Measurements from ENCODE around the gene TYSND1. TPM values are rescaled to one million over a fixed set of nuclear protein-coding genes. Genes with fewer than 3 reads are reported as not detected.

TYSND1 gene
- total and polyA plus RNA-seq, 2 of the 13 experiments (the other 11 are each of a cell fraction or from before 2014, with no cell fraction given), result 3.3 to 8.9 TPM

GRCh38 chr10:70109064-70109729 lies 37.3 kb downstream of the TYSND1 start (continued):
- TF ChIP-seq TBL1XR1 (IDR thresholded peaks at IDR 0.05; ENCODE audit: borderline replicate concordance, low read length, partially characterized antibody) (no peak), MIER2 (CRISPR knock-in tag; IDR thresholded peaks at IDR 0.05) (no peak), ZNF549 (CRISPR knock-in tag; IDR thresholded peaks at IDR 0.05) (0 out of 2 replicates have a peak, but pooled peaks have one; percentile 49), NONO (IDR thresholded peaks at IDR 0.05) (no peak), NONO (CRISPR knock-in tag; conservative IDR thresholded peaks at IDR 0.05) (no peak), AFF4 (CRISPR knock-in tag; IDR thresholded peaks at IDR 0.05) (no peak), ZNF224 (CRISPR knock-in tag; IDR thresholded peaks at IDR 0.05) (no peak), ZBTB21 (CRISPR knock-in tag; IDR thresholded peaks at IDR 0.05) (no peak), PRPF4 (IDR thresholded peaks at IDR 0.05; ENCODE audit: low read depth, low read length, poor library complexity, severe bottlenecking) (no peak), ZNF569 (CRISPR knock-in tag; IDR thresholded peaks at IDR 0.05; ENCODE audit: borderline replicate concordance) (no peak), ZNF768 (CRISPR knock-in tag; IDR thresholded peaks at IDR 0.05) (no peak), HDAC1 (CRISPR knock-in tag; IDR thresholded peaks at IDR 0.05) (peak; percentile 66; the same call in 1 of the 2 replicates), SOX6 (IDR thresholded peaks at IDR 0.05) (no peak), SOX6 (CRISPR knock-in tag; IDR thresholded peaks at IDR 0.05) (peak; percentile 75), KAT7 (CRISPR knock-in tag; IDR thresholded peaks at IDR 0.05; ENCODE audit: borderline replicate concordance) (no peak), ZNF709 (CRISPR knock-in tag; IDR thresholded peaks at IDR 0.05) (0 out of 2 replicates have a peak, but pooled peaks have one; percentile 51)
- TF ChIP-seq, protein P1, sequence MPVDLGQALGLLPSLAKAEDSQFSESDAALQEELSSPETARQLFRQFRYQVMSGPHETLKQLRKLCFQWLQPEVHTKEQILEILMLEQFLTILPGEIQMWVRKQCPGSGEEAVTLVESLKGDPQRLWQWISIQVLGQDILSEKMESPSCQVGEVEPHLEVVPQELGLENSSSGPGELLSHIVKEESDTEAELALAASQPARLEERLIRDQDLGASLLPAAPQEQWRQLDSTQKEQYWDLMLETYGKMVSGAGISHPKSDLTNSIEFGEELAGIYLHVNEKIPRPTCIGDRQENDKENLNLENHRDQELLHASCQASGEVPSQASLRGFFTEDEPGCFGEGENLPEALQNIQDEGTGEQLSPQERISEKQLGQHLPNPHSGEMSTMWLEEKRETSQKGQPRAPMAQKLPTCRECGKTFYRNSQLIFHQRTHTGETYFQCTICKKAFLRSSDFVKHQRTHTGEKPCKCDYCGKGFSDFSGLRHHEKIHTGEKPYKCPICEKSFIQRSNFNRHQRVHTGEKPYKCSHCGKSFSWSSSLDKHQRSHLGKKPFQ (CRISPR knock-in tag; IDR thresholded peaks at IDR 0.05; ENCODE audit: insufficient replicate concordance), result peak; percentile 40
- TF ChIP-seq, protein P2, sequence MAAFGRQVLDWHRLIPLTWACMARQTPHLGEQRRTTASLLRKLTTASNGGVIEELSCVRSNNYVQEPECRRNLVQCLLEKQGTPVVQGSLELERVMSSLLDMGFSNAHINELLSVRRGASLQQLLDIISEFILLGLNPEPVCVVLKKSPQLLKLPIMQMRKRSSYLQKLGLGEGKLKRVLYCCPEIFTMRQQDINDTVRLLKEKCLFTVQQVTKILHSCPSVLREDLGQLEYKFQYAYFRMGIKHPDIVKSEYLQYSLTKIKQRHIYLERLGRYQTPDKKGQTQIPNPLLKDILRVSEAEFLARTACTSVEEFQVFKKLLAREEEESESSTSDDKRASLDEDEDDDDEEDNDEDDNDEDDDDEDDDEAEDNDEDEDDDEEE (CRISPR knock-in tag; IDR thresholded peaks at IDR 0.05), result no peak
- TF ChIP-seq, protein P3, sequence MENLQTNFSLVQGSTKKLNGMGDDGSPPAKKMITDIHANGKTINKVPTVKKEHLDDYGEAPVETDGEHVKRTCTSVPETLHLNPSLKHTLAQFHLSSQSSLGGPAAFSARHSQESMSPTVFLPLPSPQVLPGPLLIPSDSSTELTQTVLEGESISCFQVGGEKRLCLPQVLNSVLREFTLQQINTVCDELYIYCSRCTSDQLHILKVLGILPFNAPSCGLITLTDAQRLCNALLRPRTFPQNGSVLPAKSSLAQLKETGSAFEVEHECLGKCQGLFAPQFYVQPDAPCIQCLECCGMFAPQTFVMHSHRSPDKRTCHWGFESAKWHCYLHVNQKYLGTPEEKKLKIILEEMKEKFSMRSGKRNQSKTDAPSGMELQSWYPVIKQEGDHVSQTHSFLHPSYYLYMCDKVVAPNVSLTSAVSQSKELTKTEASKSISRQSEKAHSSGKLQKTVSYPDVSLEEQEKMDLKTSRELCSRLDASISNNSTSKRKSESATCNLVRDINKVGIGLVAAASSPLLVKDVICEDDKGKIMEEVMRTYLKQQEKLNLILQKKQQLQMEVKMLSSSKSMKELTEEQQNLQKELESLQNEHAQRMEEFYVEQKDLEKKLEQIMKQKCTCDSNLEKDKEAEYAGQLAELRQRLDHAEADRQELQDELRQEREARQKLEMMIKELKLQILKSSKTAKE (CRISPR knock-in tag; IDR thresholded peaks at IDR 0.05; ENCODE audit: borderline replicate concordance), result no peak
- TF ChIP-seq, protein P4, sequence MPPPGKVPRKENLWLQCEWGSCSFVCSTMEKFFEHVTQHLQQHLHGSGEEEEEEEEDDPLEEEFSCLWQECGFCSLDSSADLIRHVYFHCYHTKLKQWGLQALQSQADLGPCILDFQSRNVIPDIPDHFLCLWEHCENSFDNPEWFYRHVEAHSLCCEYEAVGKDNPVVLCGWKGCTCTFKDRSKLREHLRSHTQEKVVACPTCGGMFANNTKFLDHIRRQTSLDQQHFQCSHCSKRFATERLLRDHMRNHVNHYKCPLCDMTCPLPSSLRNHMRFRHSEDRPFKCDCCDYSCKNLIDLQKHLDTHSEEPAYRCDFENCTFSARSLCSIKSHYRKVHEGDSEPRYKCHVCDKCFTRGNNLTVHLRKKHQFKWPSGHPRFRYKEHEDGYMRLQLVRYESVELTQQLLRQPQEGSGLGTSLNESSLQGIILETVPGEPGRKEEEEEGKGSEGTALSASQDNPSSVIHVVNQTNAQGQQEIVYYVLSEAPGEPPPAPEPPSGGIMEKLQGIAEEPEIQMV (CRISPR knock-in tag; IDR thresholded peaks at IDR 0.05; ENCODE audit: low read depth), result no peak

Data from HepG2 (cell line).